RWPE2 (cell line): ENCODE measurements around the gene TUBB4A.

Experiments used
- ATAC-seq: fragments of 200-7000 bp; cut with Tn5 transposase; 3 replicates; pipeline ENCODE4 v1.9.1; 2021; ENCODE audit warnings: low read depth
- DNase-seq: peaks from one replicate; pipeline ENCODE4 v3.0.0-alpha.2; 2020; ENCODE audit warnings: low spot score
- H3K27ac ChIP-seq: fragments of 450-650 bp; 2 replicates; pipeline ENCODE4 v1.5.1; 2017; ENCODE audit warnings: mild to moderate bottlenecking; ENCODE audit not compliant: poor library complexity, severe bottlenecking
- H3K27me3 ChIP-seq: fragments of 250-450 bp; sonication (Bioruptor Pico); 2 replicates; pipeline ENCODE4 v1.5.1; 2021; ENCODE audit warnings: mild to moderate bottlenecking, moderate library complexity; ENCODE audit not compliant: insufficient read depth, poor library complexity, severe bottlenecking
- H3K36me3 ChIP-seq: fragments of 250-450 bp; sonication (Bioruptor Pico); 2 replicates; pipeline ENCODE4 v1.5.1; 2020; ENCODE audit warnings: low read depth, mild to moderate bottlenecking, moderate library complexity
- H3K4me1 ChIP-seq: fragments of 250-450 bp; sonication (Bioruptor Pico); 2 replicates; pipeline ENCODE4 v1.5.1; 2021; ENCODE audit warnings: mild to moderate bottlenecking, moderate library complexity; ENCODE audit not compliant: insufficient read depth, poor library complexity, severe bottlenecking
- H3K4me3 ChIP-seq: fragments of 250-450 bp; sonication (Bioruptor Pico); 2 replicates; pipeline ENCODE4 v1.5.1; 2021; ENCODE audit warnings: mild to moderate bottlenecking, moderate library complexity; ENCODE audit not compliant: severe bottlenecking
- H3K9me3 ChIP-seq: fragments of 250-450 bp; sonication (Bioruptor Pico); 2 replicates; pipeline ENCODE4 v1.5.1; 2021; ENCODE audit warnings: mild to moderate bottlenecking, moderate library complexity; ENCODE audit not compliant: severe bottlenecking
- TF ChIP-seq, protein P1 (sequence below): fragments of 450-650 bp; IDR thresholded peaks from one replicate; pipeline ENCODE4 v1.5.1; 2017; ENCODE audit warnings: mild to moderate bottlenecking, moderate library complexity; ENCODE audit not compliant: poor library complexity, severe bottlenecking

The TUBB4A gene

DNA sequence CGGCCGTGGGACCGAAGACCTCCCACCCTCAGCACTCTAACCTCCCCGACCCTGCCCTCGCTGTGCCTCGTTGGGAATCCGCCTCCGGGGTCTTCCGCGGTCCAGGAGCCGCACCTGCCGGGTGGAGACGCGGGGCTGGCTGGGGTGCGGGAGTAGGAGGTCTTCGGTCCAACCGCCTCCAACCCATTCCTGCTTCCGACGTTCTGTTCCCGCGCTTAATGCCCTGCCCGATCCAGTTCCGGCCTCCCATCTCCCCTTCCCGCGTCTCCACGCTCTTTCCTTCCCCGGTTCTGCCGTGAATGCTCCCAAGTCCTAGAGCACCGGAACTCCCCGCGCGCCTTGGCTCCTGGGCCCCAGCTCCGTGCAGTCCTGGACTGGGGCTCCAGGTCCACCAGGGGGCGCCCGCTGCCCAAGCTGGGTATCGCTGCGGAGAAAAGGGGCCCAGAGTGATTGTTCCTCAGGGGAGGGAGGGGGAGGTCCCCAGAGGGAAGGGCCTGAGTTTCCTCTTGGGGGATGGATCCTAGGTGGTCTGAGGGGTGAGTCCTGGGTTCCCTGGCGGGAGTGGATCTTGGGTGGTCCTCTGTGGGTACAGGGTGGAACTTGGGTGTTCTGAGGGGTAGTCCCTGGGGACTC lies 14.7 kb upstream of the TUBB4A start:
- H3K9me3 ChIP-seq: no peaks in the 10 kb centered on the region
- no peaks in the 10 kb centered on the region for H3K27me3 ChIP-seq
- peak; percentile 82 for DNase-seq
- H3K36me3 ChIP-seq: no peaks in the 10 kb centered on the region
- peak overlapping the region; percentile 46 for H3K27ac ChIP-seq
- ATAC-seq: peak; percentile 86
- TF ChIP-seq, protein P1, sequence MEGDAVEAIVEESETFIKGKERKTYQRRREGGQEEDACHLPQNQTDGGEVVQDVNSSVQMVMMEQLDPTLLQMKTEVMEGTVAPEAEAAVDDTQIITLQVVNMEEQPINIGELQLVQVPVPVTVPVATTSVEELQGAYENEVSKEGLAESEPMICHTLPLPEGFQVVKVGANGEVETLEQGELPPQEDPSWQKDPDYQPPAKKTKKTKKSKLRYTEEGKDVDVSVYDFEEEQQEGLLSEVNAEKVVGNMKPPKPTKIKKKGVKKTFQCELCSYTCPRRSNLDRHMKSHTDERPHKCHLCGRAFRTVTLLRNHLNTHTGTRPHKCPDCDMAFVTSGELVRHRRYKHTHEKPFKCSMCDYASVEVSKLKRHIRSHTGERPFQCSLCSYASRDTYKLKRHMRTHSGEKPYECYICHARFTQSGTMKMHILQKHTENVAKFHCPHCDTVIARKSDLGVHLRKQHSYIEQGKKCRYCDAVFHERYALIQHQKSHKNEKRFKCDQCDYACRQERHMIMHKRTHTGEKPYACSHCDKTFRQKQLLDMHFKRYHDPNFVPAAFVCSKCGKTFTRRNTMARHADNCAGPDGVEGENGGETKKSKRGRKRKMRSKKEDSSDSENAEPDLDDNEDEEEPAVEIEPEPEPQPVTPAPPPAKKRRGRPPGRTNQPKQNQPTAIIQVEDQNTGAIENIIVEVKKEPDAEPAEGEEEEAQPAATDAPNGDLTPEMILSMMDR: peak; percentile 95
- H3K4me3 ChIP-seq: peak overlapping the region; percentile 46
- H3K4me1 ChIP-seq: peaks cover 6% of the 10 kb centered on the region

DNA sequence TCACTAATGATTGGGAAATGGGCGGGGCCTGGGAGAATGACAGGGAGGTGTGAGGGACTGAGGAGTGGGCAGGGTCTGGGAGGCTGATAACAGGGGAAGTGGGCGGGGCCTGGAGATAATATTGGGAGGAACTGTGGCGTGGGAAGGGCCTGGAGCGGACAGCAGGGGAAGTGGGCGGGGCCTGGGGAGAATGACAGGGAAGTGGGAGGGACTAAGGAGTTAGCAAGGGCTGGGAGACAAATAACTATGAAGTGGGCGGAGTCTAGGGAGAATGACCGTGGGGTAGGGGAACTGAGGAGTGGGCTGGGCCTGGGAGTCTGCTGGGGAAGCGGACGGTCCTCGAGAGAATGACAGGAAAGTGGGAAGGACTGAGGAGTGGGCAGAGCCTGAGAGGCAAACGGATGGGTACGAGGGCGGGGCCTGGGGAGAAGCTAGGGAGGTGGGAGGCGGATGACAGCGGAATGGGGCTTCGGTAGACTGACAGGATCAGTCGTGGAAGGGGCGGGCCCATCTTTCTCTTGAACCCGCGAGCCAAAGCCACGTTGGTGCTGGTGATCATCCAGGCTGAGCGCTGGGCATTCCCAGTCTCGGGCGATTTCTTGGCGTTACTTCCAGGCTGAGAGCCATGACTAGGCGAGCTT lies 14.0 kb upstream of the TUBB4A start:
- peak overlapping the region; percentile 46 for H3K27ac ChIP-seq
- peak; percentile 97 for DNase-seq

DNA sequence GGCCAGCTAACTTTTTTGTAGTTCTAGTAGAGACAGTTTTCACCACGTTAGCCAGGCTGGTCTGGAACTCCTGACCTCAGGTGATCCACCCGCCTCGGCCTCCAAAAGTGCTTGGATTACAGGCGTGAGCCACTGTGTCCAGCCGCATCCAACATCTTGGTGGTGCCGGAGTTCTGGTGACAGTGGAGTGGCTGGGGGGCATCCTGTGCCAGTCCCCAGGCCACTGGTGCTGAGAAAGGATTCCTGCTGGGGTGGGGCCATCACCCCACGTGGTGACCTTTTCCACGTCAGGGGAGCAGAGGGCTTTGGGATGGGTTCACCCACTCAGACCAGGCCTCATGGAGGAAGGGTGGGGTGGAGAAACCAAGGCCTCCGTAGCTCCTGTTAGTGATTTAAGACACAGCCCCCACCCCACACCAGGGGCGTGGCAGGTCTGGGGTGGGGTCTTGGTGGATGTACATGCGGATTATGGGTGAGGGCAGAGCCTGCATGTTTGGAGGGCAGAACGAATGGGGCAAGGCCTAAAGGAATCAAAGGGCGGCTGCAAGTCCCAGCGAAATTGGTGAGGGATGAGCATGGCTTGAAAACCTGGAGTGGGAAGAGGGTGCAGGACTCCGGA lies 12.9 kb upstream of the TUBB4A start:
- no peaks in the 10 kb centered on the region for H3K27me3 ChIP-seq
- DNase-seq: no peak
- no peaks in the 10 kb centered on the region for H3K9me3 ChIP-seq
- TF ChIP-seq, protein P1: no peak
- no peaks in the 10 kb centered on the region for H3K36me3 ChIP-seq
- ATAC-seq: no peak
- no peak overlapping the region for H3K27ac ChIP-seq
- H3K4me1 ChIP-seq: peaks cover 6% of the 10 kb centered on the region
- H3K4me3 ChIP-seq: no peak overlapping the region

More for the DNA sequence above, 14.0 kb upstream of the TUBB4A start:
- no peaks in the 10 kb centered on the region for H3K27me3 ChIP-seq
- peak; percentile 76 for ATAC-seq
- peaks cover 6% of the 10 kb centered on the region for H3K4me1 ChIP-seq
- H3K36me3 ChIP-seq: no peaks in the 10 kb centered on the region
- no peaks in the 10 kb centered on the region for H3K9me3 ChIP-seq
- TF ChIP-seq, protein P1: no peak
- peak overlapping the region; percentile 46 for H3K4me3 ChIP-seq

DNA sequence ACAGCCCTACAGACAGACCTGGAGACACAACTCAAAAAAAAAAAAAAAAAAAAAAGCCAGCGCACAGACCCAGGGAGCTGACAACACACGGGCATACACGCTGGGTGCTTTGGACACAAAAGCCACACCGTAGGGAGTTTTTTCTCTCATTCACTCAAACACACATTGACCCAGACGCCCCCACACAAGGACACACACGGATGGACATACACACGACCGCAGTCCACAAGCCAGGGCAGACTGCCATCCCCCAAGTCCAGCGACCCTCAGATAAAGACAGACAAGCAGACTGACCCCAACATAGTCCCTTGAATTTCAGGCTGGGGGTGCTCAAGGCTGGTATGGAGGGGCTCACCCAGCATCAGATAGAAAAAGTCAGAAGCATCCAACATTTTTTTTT lies 12.0 kb upstream of the TUBB4A start:
- Histone ChIP-seq H3K27me3 (no peaks in the 10 kb centered on the region), H3K27ac (no peak overlapping the region), H3K36me3 (no peaks in the 10 kb centered on the region), H3K4me3 (no peak overlapping the region), H3K4me1 (peaks cover under 1% of the 10 kb centered on the region), H3K9me3 (no peaks in the 10 kb centered on the region)
- TF ChIP-seq, protein P1: no peak
- DNase-seq (no peak), ATAC-seq (no peak)

DNA sequence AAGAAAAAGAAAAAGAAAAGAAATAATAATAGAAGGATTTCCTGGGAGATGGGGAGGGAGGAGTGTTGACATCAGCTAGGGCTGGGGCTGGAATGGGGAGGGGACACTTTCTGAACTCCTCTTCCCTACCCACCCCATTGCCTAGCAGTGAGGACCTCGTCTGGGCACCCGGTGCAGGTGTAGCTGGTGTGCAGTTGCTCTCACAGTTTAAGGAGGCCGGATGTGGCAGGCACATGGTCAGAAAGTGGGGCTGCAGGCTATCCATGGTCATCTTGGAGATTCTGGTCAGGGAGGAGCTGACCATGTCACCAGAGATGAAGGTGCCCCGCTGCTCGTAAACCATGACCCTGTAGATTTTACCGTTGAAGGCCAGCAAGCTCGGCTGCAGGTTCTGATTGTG lies 8.5 kb upstream of the TUBB4A start:
- Histone ChIP-seq H3K36me3 (no peaks in the 10 kb centered on the region), H3K4me1 (no peaks in the 10 kb centered on the region), H3K27ac (no peak overlapping the region), H3K9me3 (no peaks in the 10 kb centered on the region), H3K4me3 (no peak overlapping the region), H3K27me3 (no peaks in the 10 kb centered on the region)
- ATAC-seq (no peak), DNase-seq (no peak)
- TF ChIP-seq, protein P1: no peak
